ENCODE results near the gene MID1.

MID1 gene

GRCh38 chrX:10620121-10620699 lies at the start of gene MID1:
TSS of gene MID1 (minus strand) at chrX:10620585. CDS start at chrX:10567547, 53,038 bp downstream.
- peak within 1 kb of the TSS; percentile 86 for H3K4me3 ChIP-seq (ENCODE audit: low read length)
- peaks cover 46% of the 10 kb centered on the region for H3K4me1 ChIP-seq (ENCODE audit: control insufficient read depth, low read depth, low read length)
- H3K9ac ChIP-seq (ENCODE audit: low read length): peak within 1 kb of the TSS; percentile 88
- peak within 1 kb of the TSS; percentile 63 for H3K27ac ChIP-seq (ENCODE audit: low read length)
- H3K36me3 ChIP-seq (ENCODE audit: control insufficient read depth, low read depth, low read length): no peaks in the 10 kb centered on the region
- no peaks in the 10 kb centered on the region for H3K9me3 ChIP-seq (ENCODE audit: control insufficient read depth, low read depth, low read length)
- no peaks in the 10 kb centered on the region for H3K27me3 ChIP-seq (ENCODE audit: control insufficient read depth, insufficient read depth, low read length)

- Histone ChIP-seq H3K27ac (ENCODE audit: low read length) (no peak overlapping the region), H3K27me3 (ENCODE audit: control insufficient read depth, insufficient read depth, low read length) (no peaks in the 10 kb centered on the region), H3K4me3 (ENCODE audit: low read length) (no peak overlapping the region), H3K9me3 (ENCODE audit: control insufficient read depth, low read depth, low read length) (no peaks in the 10 kb centered on the region), H3K4me1 (ENCODE audit: control insufficient read depth, low read depth, low read length) (peaks cover 10% of the 10 kb centered on the region), H3K9ac (ENCODE audit: low read length) (no peak overlapping the region), H3K36me3 (ENCODE audit: control insufficient read depth, low read depth, low read length) (no peaks in the 10 kb centered on the region)
Measured at GRCh38 chrX:10667143-10667542, 46.8 kb upstream of the MID1 start.

DNA sequence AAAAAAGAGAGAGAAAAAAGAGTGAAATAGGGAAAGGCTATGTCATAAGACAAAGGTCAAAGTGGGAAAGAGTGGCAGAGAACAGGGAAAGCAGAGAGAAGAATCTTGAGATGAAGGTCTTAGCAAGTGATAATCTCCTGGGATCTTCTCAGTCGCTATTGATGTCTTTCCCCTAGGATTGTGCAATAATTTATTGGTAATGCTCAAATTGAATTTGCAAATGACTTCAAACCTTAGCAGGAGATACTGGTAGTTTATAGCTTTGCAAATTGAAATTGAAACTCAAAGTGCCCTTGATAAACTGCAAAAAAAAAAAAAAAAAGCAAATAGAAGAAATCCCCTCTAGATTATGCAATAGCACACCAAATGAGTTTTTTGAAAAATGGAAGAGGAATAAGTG lies 45.7 kb upstream of the MID1 start:
- Histone ChIP-seq H3K9ac (ENCODE audit: low read length) (no peak overlapping the region), H3K9me3 (ENCODE audit: control insufficient read depth, low read depth, low read length) (no peaks in the 10 kb centered on the region), H3K27me3 (ENCODE audit: control insufficient read depth, insufficient read depth, low read length) (no peaks in the 10 kb centered on the region), H3K27ac (ENCODE audit: low read length) (no peak overlapping the region), H3K36me3 (ENCODE audit: control insufficient read depth, low read depth, low read length) (no peaks in the 10 kb centered on the region), H3K4me3 (ENCODE audit: low read length) (no peak overlapping the region), H3K4me1 (ENCODE audit: control insufficient read depth, low read depth, low read length) (peaks cover 10% of the 10 kb centered on the region)

DNA sequence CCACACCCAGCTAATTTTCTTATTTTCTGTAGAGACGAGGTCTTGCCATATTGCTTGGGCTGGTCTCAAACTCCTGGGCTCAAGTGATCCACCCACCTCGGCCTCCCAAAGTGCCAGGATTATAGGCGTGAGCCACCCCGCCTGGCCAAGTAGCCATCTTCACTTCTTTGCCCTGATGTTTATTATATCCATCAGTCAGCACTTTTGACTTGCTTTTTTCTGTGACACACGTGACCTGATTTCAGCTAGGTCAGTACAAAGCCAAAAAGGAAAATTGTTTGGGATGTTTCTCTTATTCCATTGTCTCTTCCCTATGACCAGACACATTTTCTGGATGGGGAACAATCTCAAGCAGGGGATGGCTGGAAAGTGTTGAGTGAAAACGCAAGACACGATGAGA lies 45.3 kb upstream of the MID1 start:
- H3K9ac ChIP-seq (ENCODE audit: low read length): no peak overlapping the region
- no peaks in the 10 kb centered on the region for H3K27me3 ChIP-seq (ENCODE audit: control insufficient read depth, insufficient read depth, low read length)
- no peak overlapping the region for H3K4me3 ChIP-seq (ENCODE audit: low read length)

GRCh38 chrX:10660171-10660570 lies 39.8 kb upstream of the MID1 start:
- Histone ChIP-seq H3K36me3 (ENCODE audit: control insufficient read depth, low read depth, low read length) (no peaks in the 10 kb centered on the region), H3K9ac (ENCODE audit: low read length) (peak overlapping the region; percentile 58), H3K4me3 (ENCODE audit: low read length) (peak overlapping the region; percentile 34), H3K9me3 (ENCODE audit: control insufficient read depth, low read depth, low read length) (no peaks in the 10 kb centered on the region), H3K27ac (ENCODE audit: low read length) (peak overlapping the region; percentile 74), H3K4me1 (ENCODE audit: control insufficient read depth, low read depth, low read length) (peaks cover 19% of the 10 kb centered on the region), H3K27me3 (ENCODE audit: control insufficient read depth, insufficient read depth, low read length) (no peaks in the 10 kb centered on the region)

More for the DNA sequence above, 45.3 kb upstream of the MID1 start:
- Histone ChIP-seq H3K27ac (ENCODE audit: low read length) (no peak overlapping the region), H3K36me3 (ENCODE audit: control insufficient read depth, low read depth, low read length) (no peaks in the 10 kb centered on the region), H3K9me3 (ENCODE audit: control insufficient read depth, low read depth, low read length) (no peaks in the 10 kb centered on the region), H3K4me1 (ENCODE audit: control insufficient read depth, low read depth, low read length) (peaks cover 14% of the 10 kb centered on the region)

GRCh38 chrX:10656214-10656613 lies 35.8 kb upstream of the MID1 start:
- no peaks in the 10 kb centered on the region for H3K27me3 ChIP-seq (ENCODE audit: control insufficient read depth, insufficient read depth, low read length)
- H3K4me3 ChIP-seq (ENCODE audit: low read length): no peak overlapping the region
- H3K9ac ChIP-seq (ENCODE audit: low read length): no peak overlapping the region

DNA sequence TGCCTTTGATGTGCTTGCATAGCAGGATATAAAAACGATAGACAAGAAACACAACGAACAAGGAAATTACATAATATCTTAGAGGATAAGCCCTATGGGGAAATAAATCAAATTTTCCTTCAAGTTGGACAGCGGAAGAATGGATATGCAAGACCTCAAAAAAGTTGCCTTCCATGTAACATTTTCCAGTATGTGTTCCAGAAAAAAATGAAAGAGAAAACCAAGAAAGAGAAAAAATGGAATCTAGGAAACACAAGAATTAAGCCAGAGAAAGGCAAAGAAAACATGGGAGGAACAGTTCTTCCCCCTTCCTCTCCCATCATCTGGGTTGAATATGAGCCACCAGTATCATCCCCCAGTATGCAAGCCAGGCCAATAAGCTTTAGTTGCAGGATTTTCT lies 34.6 kb upstream of the MID1 start:
- peaks cover 9% of the 10 kb centered on the region for H3K4me1 ChIP-seq (ENCODE audit: control insufficient read depth, low read depth, low read length)
- no peak overlapping the region for H3K4me3 ChIP-seq (ENCODE audit: low read length)
- H3K27me3 ChIP-seq (ENCODE audit: control insufficient read depth, insufficient read depth, low read length): no peaks in the 10 kb centered on the region
- no peaks in the 10 kb centered on the region for H3K36me3 ChIP-seq (ENCODE audit: control insufficient read depth, low read depth, low read length)
- no peaks in the 10 kb centered on the region for H3K9me3 ChIP-seq (ENCODE audit: control insufficient read depth, low read depth, low read length)
- no peak overlapping the region for H3K9ac ChIP-seq (ENCODE audit: low read length)
- H3K27ac ChIP-seq (ENCODE audit: low read length): no peak overlapping the region

More at GRCh38 chrX:10656214-10656613, 35.8 kb upstream of the MID1 start:
- H3K9me3 ChIP-seq (ENCODE audit: control insufficient read depth, low read depth, low read length): no peaks in the 10 kb centered on the region
- H3K27ac ChIP-seq (ENCODE audit: low read length): no peak overlapping the region
- H3K4me1 ChIP-seq (ENCODE audit: control insufficient read depth, low read depth, low read length): peaks cover 19% of the 10 kb centered on the region
- no peaks in the 10 kb centered on the region for H3K36me3 ChIP-seq (ENCODE audit: control insufficient read depth, low read depth, low read length)

DNA sequence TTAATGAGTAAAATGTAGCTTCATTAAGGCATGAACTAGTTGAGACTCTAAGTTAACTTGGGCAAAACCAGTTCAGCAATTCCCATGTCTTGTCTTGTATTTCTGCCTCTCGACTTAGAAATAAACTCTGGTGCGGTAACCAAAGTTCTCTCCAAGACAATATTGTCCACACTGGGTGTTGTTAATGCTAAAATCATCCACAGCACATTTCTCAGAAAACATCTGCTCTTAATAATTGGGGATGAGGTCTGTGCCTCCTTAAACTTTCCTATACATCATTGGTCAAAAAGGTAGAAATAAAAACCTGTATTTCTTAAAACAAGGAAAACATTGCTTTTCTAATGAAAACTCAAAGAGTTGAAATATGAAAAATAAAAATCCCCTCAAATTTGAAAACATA lies 32.9 kb upstream of the MID1 start:
- H3K36me3 ChIP-seq (ENCODE audit: control insufficient read depth, low read depth, low read length): no peaks in the 10 kb centered on the region
- no peaks in the 10 kb centered on the region for H3K27me3 ChIP-seq (ENCODE audit: control insufficient read depth, insufficient read depth, low read length)
- H3K9ac ChIP-seq (ENCODE audit: low read length): no peak overlapping the region
- no peak overlapping the region for H3K4me3 ChIP-seq (ENCODE audit: low read length)
- no peaks in the 10 kb centered on the region for H3K4me1 ChIP-seq (ENCODE audit: control insufficient read depth, low read depth, low read length)
- H3K27ac ChIP-seq (ENCODE audit: low read length): no peak overlapping the region
- H3K9me3 ChIP-seq (ENCODE audit: control insufficient read depth, low read depth, low read length): no peaks in the 10 kb centered on the region

- H3K27ac ChIP-seq (ENCODE audit: low read length): no peak overlapping the region
- no peaks in the 10 kb centered on the region for H3K27me3 ChIP-seq (ENCODE audit: control insufficient read depth, insufficient read depth, low read length)
- H3K36me3 ChIP-seq (ENCODE audit: control insufficient read depth, low read depth, low read length): no peaks in the 10 kb centered on the region
- H3K9me3 ChIP-seq (ENCODE audit: control insufficient read depth, low read depth, low read length): no peaks in the 10 kb centered on the region
- no peak overlapping the region for H3K4me3 ChIP-seq (ENCODE audit: low read length)
- H3K9ac ChIP-seq (ENCODE audit: low read length): no peak overlapping the region
- H3K4me1 ChIP-seq (ENCODE audit: control insufficient read depth, low read depth, low read length): no peaks in the 10 kb centered on the region
Measured at GRCh38 chrX:10649265-10649664, 28.9 kb upstream of the MID1 start.

GRCh38 chrX:10648614-10649013 lies 28.2 kb upstream of the MID1 start:
- no peak overlapping the region for H3K27ac ChIP-seq (ENCODE audit: low read length)
- no peak overlapping the region for H3K4me3 ChIP-seq (ENCODE audit: low read length)
- no peaks in the 10 kb centered on the region for H3K4me1 ChIP-seq (ENCODE audit: control insufficient read depth, low read depth, low read length)
- no peaks in the 10 kb centered on the region for H3K9me3 ChIP-seq (ENCODE audit: control insufficient read depth, low read depth, low read length)
- H3K36me3 ChIP-seq (ENCODE audit: control insufficient read depth, low read depth, low read length): no peaks in the 10 kb centered on the region
- H3K9ac ChIP-seq (ENCODE audit: low read length): no peak overlapping the region
- H3K27me3 ChIP-seq (ENCODE audit: control insufficient read depth, insufficient read depth, low read length): no peaks in the 10 kb centered on the region

- no peak overlapping the region for H3K9ac ChIP-seq (ENCODE audit: low read length)
- H3K27ac ChIP-seq (ENCODE audit: low read length): no peak overlapping the region
- H3K36me3 ChIP-seq (ENCODE audit: control insufficient read depth, low read depth, low read length): no peaks in the 10 kb centered on the region
- H3K4me3 ChIP-seq (ENCODE audit: low read length): no peak overlapping the region
- H3K27me3 ChIP-seq (ENCODE audit: control insufficient read depth, insufficient read depth, low read length): no peaks in the 10 kb centered on the region
- peaks cover 24% of the 10 kb centered on the region for H3K4me1 ChIP-seq (ENCODE audit: control insufficient read depth, low read depth, low read length)
- H3K9me3 ChIP-seq (ENCODE audit: control insufficient read depth, low read depth, low read length): no peaks in the 10 kb centered on the region
Measured at GRCh38 chrX:10636851-10637250, 16.5 kb upstream of the MID1 start.

DNA sequence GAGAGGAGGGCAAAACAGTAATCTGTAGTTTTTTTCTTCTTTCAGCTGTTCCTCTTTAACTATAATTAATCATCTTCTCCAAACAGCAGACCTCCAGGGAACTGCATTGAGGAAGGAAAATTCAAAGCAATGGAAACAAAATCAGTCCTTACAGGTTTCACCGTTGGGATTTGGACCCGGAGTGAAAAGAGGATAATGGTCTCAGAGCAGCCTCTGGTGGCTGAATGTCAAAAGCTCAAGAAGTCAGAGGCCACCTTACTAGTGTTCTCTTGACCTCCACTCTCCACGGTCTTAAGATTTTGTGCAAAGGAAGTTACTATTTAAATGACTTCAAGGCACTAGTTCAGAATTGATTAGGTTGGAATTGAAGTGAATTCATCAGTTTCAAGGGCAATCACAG lies 16.0 kb upstream of the MID1 start:
- Histone ChIP-seq H3K4me3 (ENCODE audit: low read length) (no peak overlapping the region), H3K27ac (ENCODE audit: low read length) (no peak overlapping the region), H3K9me3 (ENCODE audit: control insufficient read depth, low read depth, low read length) (no peaks in the 10 kb centered on the region), H3K4me1 (ENCODE audit: control insufficient read depth, low read depth, low read length) (peaks cover 24% of the 10 kb centered on the region), H3K27me3 (ENCODE audit: control insufficient read depth, insufficient read depth, low read length) (no peaks in the 10 kb centered on the region), H3K9ac (ENCODE audit: low read length) (no peak overlapping the region), H3K36me3 (ENCODE audit: control insufficient read depth, low read depth, low read length) (no peaks in the 10 kb centered on the region)

All from iPS-18a (cell line).